K562 (cell line): Measurements from ENCODE around the gene VPREB1. TPM values are rescaled to one million over a fixed set of nuclear protein-coding genes. Genes with fewer than 3 reads are reported as not detected.
A peak's percentile ranks its signal among the peaks of the same experiment; 100 is the strongest.

Experiments used
- ADNP ChIP-seq: fragments of 200-800 bp; sonication (Bioruptor generic); IDR thresholded peaks from 2 replicates; pipeline ENCODE4 v1.6.1; 2016; ENCODE audit warnings: missing genetic modification characterization, missing compliant biosample characterization
- EWSR1 ChIP-seq: fragments of 450-650 bp; IDR thresholded peaks from 2 replicates; pipeline ENCODE4 v1.6.1; 2018; ENCODE audit warnings: borderline replicate concordance, mild to moderate bottlenecking, low read depth, moderate library complexity; ENCODE audit not compliant: partially characterized antibody
- FOXA3 ChIP-seq, 2 experiments: fragments of 450-650 bp in 1 of 2; sonication (generic) in 1 of 2; formaldehyde crosslinking; IDR thresholded peaks in 1 of 2; conservative IDR thresholded peaks in 1 of 2; 2 replicates each; pipeline versions ENCODE4 v1.4.0 to v1.8.0; 2020 to 2022; ENCODE audit warnings: mild to moderate bottlenecking in 2 of 2, missing genetic modification reagents in 1 of 2
- ZEB2 ChIP-seq: fragments of 450-650 bp; IDR thresholded peaks from 2 replicates; pipeline ENCODE4 v1.6.1; 2016
- ZNF785 ChIP-seq: fragments of 250-450 bp; sonication (Bioruptor Pico); IDR thresholded peaks from 2 replicates; pipeline ENCODE4 v1.4.0; 2020; ENCODE audit warnings: mild to moderate bottlenecking
- polyA plus RNA-seq, 8 experiments: library from polyadenylated mRNA; depleted of rRNA in 4 of 8; stranded (reverse) in 5 of 8; unstranded in 3 of 8; fragments of >200 nt; fragmentation: Nextera tagmentation in 2 of 8; fragmentation: Illumina TruSeq in 1 of 8; extraction: Ambion mirVana in 2 of 8; extraction: Trizol in 1 of 8; gene quantifications; 2 replicates each; pipeline versions ENCODE4 v1.2.1 to v1.2.3, GENCODE V29; 2011 to 2014; ENCODE audit warnings: inconsistent platforms in 1 of 8, missing spikeins in 1 of 8
- total RNA-seq, 7 experiments: library from RNA; depleted of rRNA in 6 of 7; stranded (reverse); fragments of >200 nt in 6 of 7; fragmentation: Illumina TruSeq in 2 of 7; extraction: Trizol in 2 of 7; gene quantifications; 2 replicates each; pipeline versions ENCODE4 v1.2.1 to v1.2.3, GENCODE V29; 2011 to 2021; ENCODE audit warnings: low replicate concordance in 1 of 7
- TF ChIP-seq, protein P1 (sequence below), 3 experiments: fragments of 200-800 bp in 1 of 3; fragments of 250-450 bp in 1 of 3; fragments of 450-650 bp in 1 of 3; sonication (Bioruptor Pico) in 1 of 3; sonication (Bioruptor generic) in 1 of 3; formaldehyde crosslinking in 1 of 3; IDR thresholded peaks; 2 replicates each; pipeline versions ENCODE4 v1.6.1 to v1.8.0; 2016 to 2022; ENCODE audit warnings: mild to moderate bottlenecking in 2 of 3, missing genetic modification characterization in 2 of 3, missing compliant biosample characterization in 1 of 3, moderate library complexity in 1 of 3
- TF ChIP-seq, protein P2 (sequence below): fragments of 450-650 bp; IDR thresholded peaks from 2 replicates; pipeline ENCODE4 v1.6.1; 2016; ENCODE audit warnings: mild to moderate bottlenecking, moderate library complexity
- TF ChIP-seq, protein P3 (sequence below): sonication (generic); formaldehyde crosslinking; IDR thresholded peaks from 2 replicates; pipeline ENCODE4 v1.5.0; 2020; ENCODE audit warnings: missing genetic modification reagents

VPREB1 gene
- total and polyA plus RNA-seq, 9 of the 15 experiments (the other 6 are each of a cell fraction or from before 2014, with no cell fraction given) = not detected

DNA sequence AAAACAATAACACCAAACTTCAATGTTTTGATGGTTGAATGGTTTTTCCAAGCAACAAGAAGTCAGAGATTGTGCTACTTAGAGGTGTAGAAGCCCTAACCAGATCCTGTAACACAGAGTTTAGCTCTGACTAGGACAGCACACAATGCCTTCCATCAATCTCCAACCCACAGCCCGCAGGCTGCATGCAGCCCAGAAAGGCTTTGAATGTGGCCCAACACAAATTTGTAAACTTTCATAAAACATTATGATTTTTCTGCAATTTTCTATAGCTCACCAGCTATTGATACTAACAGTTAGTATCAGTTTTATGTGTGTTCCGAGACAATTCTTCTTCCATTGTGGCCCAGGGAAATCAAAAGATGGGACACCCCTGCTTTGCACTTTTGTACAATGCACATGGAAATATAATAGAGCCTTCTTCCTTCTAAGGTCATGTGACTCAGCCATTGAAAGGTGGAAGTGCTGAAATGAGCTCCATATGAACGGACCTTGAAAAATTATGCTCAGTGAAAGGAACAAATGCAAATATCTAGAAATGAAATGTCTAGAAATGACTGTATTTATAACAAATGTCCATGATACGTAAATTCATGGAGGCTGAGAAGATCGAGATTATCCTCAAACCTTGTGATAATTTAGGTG, 47.6 kb upstream of the VPREB1 start (continued):
- TF ChIP-seq, protein P1, sequence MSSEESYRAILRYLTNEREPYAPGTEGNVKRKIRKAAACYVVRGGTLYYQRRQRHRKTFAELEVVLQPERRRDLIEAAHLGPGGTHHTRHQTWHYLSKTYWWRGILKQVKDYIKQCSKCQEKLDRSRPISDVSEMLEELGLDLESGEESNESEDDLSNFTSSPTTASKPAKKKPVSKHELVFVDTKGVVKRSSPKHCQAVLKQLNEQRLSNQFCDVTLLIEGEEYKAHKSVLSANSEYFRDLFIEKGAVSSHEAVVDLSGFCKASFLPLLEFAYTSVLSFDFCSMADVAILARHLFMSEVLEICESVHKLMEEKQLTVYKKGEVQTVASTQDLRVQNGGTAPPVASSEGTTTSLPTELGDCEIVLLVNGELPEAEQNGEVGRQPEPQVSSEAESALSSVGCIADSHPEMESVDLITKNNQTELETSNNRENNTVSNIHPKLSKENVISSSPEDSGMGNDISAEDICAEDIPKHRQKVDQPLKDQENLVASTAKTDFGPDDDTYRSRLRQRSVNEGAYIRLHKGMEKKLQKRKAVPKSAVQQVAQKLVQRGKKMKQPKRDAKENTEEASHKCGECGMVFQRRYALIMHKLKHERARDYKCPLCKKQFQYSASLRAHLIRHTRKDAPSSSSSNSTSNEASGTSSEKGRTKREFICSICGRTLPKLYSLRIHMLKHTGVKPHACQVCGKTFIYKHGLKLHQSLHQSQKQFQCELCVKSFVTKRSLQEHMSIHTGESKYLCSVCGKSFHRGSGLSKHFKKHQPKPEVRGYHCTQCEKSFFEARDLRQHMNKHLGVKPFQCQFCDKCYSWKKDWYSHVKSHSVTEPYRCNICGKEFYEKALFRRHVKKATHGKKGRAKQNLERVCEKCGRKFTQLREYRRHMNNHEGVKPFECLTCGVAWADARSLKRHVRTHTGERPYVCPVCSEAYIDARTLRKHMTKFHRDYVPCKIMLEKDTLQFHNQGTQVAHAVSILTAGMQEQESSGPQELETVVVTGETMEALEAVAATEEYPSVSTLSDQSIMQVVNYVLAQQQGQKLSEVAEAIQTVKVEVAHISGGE (CRISPR knock-in tag; IDR thresholded peaks at IDR 0.05) = peak in 1 of 3 experiments; percentile 46; a peak in 1 of 6 replicates
- TF ChIP-seq ZNF785 (CRISPR knock-in tag) (0 out of 2 replicates have a peak, but pooled peaks have one; percentile 23), FOXA3 (CRISPR knock-in tag; conservative IDR thresholded peaks at IDR 0.05 in 1 of 2, IDR thresholded peaks at IDR 0.05 in 1 of 2) (0 out of 4 replicates have a peak, but pooled peaks of 1 of the 2 experiments have one; percentile 12), ADNP (no peak), EWSR1 (no peak), ZEB2 (no peak)
- TF ChIP-seq, protein P2, sequence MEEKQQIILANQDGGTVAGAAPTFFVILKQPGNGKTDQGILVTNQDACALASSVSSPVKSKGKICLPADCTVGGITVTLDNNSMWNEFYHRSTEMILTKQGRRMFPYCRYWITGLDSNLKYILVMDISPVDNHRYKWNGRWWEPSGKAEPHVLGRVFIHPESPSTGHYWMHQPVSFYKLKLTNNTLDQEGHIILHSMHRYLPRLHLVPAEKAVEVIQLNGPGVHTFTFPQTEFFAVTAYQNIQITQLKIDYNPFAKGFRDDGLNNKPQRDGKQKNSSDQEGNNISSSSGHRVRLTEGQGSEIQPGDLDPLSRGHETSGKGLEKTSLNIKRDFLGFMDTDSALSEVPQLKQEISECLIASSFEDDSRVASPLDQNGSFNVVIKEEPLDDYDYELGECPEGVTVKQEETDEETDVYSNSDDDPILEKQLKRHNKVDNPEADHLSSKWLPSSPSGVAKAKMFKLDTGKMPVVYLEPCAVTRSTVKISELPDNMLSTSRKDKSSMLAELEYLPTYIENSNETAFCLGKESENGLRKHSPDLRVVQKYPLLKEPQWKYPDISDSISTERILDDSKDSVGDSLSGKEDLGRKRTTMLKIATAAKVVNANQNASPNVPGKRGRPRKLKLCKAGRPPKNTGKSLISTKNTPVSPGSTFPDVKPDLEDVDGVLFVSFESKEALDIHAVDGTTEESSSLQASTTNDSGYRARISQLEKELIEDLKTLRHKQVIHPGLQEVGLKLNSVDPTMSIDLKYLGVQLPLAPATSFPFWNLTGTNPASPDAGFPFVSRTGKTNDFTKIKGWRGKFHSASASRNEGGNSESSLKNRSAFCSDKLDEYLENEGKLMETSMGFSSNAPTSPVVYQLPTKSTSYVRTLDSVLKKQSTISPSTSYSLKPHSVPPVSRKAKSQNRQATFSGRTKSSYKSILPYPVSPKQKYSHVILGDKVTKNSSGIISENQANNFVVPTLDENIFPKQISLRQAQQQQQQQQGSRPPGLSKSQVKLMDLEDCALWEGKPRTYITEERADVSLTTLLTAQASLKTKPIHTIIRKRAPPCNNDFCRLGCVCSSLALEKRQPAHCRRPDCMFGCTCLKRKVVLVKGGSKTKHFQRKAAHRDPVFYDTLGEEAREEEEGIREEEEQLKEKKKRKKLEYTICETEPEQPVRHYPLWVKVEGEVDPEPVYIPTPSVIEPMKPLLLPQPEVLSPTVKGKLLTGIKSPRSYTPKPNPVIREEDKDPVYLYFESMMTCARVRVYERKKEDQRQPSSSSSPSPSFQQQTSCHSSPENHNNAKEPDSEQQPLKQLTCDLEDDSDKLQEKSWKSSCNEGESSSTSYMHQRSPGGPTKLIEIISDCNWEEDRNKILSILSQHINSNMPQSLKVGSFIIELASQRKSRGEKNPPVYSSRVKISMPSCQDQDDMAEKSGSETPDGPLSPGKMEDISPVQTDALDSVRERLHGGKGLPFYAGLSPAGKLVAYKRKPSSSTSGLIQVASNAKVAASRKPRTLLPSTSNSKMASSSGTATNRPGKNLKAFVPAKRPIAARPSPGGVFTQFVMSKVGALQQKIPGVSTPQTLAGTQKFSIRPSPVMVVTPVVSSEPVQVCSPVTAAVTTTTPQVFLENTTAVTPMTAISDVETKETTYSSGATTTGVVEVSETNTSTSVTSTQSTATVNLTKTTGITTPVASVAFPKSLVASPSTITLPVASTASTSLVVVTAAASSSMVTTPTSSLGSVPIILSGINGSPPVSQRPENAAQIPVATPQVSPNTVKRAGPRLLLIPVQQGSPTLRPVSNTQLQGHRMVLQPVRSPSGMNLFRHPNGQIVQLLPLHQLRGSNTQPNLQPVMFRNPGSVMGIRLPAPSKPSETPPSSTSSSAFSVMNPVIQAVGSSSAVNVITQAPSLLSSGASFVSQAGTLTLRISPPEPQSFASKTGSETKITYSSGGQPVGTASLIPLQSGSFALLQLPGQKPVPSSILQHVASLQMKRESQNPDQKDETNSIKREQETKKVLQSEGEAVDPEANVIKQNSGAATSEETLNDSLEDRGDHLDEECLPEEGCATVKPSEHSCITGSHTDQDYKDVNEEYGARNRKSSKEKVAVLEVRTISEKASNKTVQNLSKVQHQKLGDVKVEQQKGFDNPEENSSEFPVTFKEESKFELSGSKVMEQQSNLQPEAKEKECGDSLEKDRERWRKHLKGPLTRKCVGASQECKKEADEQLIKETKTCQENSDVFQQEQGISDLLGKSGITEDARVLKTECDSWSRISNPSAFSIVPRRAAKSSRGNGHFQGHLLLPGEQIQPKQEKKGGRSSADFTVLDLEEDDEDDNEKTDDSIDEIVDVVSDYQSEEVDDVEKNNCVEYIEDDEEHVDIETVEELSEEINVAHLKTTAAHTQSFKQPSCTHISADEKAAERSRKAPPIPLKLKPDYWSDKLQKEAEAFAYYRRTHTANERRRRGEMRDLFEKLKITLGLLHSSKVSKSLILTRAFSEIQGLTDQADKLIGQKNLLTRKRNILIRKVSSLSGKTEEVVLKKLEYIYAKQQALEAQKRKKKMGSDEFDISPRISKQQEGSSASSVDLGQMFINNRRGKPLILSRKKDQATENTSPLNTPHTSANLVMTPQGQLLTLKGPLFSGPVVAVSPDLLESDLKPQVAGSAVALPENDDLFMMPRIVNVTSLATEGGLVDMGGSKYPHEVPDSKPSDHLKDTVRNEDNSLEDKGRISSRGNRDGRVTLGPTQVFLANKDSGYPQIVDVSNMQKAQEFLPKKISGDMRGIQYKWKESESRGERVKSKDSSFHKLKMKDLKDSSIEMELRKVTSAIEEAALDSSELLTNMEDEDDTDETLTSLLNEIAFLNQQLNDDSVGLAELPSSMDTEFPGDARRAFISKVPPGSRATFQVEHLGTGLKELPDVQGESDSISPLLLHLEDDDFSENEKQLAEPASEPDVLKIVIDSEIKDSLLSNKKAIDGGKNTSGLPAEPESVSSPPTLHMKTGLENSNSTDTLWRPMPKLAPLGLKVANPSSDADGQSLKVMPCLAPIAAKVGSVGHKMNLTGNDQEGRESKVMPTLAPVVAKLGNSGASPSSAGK = no peak
- TF ChIP-seq, protein P3, sequence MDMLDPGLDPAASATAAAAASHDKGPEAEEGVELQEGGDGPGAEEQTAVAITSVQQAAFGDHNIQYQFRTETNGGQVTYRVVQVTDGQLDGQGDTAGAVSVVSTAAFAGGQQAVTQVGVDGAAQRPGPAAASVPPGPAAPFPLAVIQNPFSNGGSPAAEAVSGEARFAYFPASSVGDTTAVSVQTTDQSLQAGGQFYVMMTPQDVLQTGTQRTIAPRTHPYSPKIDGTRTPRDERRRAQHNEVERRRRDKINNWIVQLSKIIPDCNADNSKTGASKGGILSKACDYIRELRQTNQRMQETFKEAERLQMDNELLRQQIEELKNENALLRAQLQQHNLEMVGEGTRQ (CRISPR knock-in tag) = peak; percentile 45; the same call in 1 of the 2 replicates
